Mesothelial cell of epicardium (in vitro differentiated cells): ENCODE measurements around the gene PDCL2. TPM values are rescaled to one million over a fixed set of nuclear protein-coding genes. Genes with fewer than 3 reads are reported as not detected.
"Not testable (repeated sequence)": the region's sequence is repeated elsewhere in the genome, so short reads cannot be mapped to it uniquely, and the experiment has no call there.

Experiments used
- DNase-seq, 2 experiments: peaks; one replicate each; pipeline ENCODE4 v3.0.0; 2021; ENCODE audit warnings: low spot score in 2 of 2; ENCODE audit not compliant: unreplicated experiment in 2 of 2
- H3K27ac Mint-ChIP-seq: 2 replicates; pipeline ENCODE4 v1.8.0; 2021; ENCODE audit warnings: mixed read lengths
- H3K27me3 Mint-ChIP-seq: 2 replicates; pipeline ENCODE4 v1.8.0; 2021; ENCODE audit warnings: low read depth, mixed read lengths
- H3K36me3 Mint-ChIP-seq: 2 replicates; pipeline ENCODE4 v1.8.0; 2021; ENCODE audit warnings: mixed read lengths
- H3K4me1 Mint-ChIP-seq: 2 replicates; pipeline ENCODE4 v1.8.0; 2021; ENCODE audit warnings: mixed read lengths
- H3K4me3 Mint-ChIP-seq: 2 replicates; pipeline ENCODE4 v1.8.0; 2021; ENCODE audit warnings: mild to moderate bottlenecking, moderate library complexity, mixed read lengths
- H3K9me3 Mint-ChIP-seq: 2 replicates; pipeline ENCODE4 v1.8.0; 2021; ENCODE audit warnings: mixed read lengths
- CTCF ChIP-seq: fragments of 200-600 bp; sonication (generic); IDR thresholded peaks from one replicate; pipeline ENCODE4 v1.5.0; 2021; ENCODE audit warnings: antibody characterized with exemption; ENCODE audit not compliant: unreplicated experiment
- total RNA-seq: library from RNA; stranded (reverse); gene quantifications from 3 replicates; pipeline ENCODE4 v1.2.1, GENCODE V29; 2021

Gene PDCL2
- total RNA-seq, 1 donor from 2014 or later, result not detected

DNA sequence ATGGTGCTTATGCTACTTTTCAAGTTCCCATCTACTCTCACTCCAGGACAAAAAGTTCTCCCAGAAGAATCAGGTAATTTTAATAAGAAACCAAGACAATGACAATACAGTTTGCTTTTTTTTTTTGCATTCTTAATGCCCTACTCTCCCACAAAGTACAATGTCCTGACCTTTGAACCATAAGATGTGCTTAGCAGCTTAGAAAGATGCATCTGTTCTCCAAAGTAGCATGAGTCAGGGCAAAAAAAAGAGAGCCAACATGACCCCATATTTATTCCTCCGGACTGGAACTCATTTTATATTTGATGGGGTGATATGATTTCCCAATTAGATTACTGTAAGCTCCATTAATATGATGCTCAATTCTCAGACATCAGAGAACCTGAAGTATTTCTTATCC is 16.5 kb upstream of the PDCL2 start:
- no peaks in the 10 kb centered on the region for H3K36me3 Mint-ChIP-seq
- H3K27ac Mint-ChIP-seq, result no peak overlapping the region
- no peaks in the 10 kb centered on the region for H3K27me3 Mint-ChIP-seq
- no peak for DNase-seq
- no peak for TF ChIP-seq CTCF
- H3K9me3 Mint-ChIP-seq, result no peaks in the 10 kb centered on the region
- H3K4me1 Mint-ChIP-seq, result no peaks in the 10 kb centered on the region
- H3K4me3 Mint-ChIP-seq, result no peak overlapping the region

GRCh38 chr4:55604996-55605395 is 13.0 kb upstream of the PDCL2 start:
- no peak for TF ChIP-seq CTCF
- H3K27me3 Mint-ChIP-seq, result no peaks in the 10 kb centered on the region
- H3K36me3 Mint-ChIP-seq, result no peaks in the 10 kb centered on the region
- no peak overlapping the region for H3K27ac Mint-ChIP-seq
- no peak for DNase-seq
- H3K9me3 Mint-ChIP-seq, result no peaks in the 10 kb centered on the region
- no peak overlapping the region for H3K4me3 Mint-ChIP-seq
- H3K4me1 Mint-ChIP-seq, result no peaks in the 10 kb centered on the region

DNA sequence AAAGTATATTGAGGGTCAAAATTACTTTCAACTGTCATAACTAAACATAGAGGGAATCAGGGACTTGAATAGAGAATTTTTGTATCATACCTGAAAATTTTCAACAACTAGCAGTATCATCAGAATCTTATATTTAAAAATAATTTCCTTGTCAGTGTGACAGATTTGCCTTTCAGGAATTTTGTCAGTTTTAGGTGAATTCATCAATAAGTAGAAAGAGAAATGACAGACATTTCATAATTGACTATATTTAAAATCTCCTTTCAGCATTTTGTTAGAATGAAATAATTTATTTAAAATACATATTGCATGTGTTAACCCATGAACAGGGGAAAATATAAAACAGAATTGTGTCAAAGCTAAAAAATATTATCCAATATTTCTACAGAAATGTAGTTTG is 8.6 kb upstream of the PDCL2 start:
- no peaks in the 10 kb centered on the region for H3K27me3 Mint-ChIP-seq
- TF ChIP-seq CTCF, result no peak
- DNase-seq, result no peak

GRCh38 chr4:55598641-55599040 is 6.6 kb upstream of the PDCL2 start:
- Mint-ChIP-seq H3K4me3 (no peak overlapping the region), H3K4me1 (no peaks in the 10 kb centered on the region), H3K27me3 (no peaks in the 10 kb centered on the region), H3K36me3 (no peaks in the 10 kb centered on the region), H3K9me3 (no peaks in the 10 kb centered on the region), H3K27ac (no peak overlapping the region)
- no peak for TF ChIP-seq CTCF
- DNase-seq, result no peak

More for the DNA sequence above, 8.6 kb upstream of the PDCL2 start:
- Mint-ChIP-seq H3K4me1 (no peaks in the 10 kb centered on the region), H3K4me3 (no peak overlapping the region), H3K36me3 (no peaks in the 10 kb centered on the region), H3K9me3 (no peaks in the 10 kb centered on the region), H3K27ac (no peak overlapping the region)

DNA sequence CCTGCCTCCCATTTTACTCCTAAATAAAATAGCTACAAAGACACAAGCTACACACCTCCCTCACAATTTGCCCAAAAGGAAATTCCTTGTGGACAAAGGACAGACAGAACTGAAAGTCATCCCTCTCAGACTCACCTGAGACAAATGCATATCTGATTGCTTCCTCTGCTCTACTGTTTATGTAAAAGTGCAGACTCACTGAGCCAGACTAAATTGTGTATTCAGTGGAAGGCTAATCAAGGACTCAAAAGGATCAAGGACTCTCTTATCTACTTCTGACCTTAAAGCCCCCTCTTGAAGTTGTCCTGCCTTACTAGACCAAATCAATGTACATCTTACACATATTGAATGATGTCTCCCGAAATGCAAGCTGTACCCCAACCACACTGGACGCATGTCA is 3.9 kb downstream of the PDCL2 start:
- no peak for TF ChIP-seq CTCF
- Mint-ChIP-seq H3K36me3 (peaks cover 2% of the 10 kb centered on the region), H3K9me3 (peaks cover 15% of the 10 kb centered on the region), H3K4me1 (no peaks in the 10 kb centered on the region), H3K27me3 (no peaks in the 10 kb centered on the region), H3K27ac (no peak overlapping the region), H3K4me3 (no peak overlapping the region)
- no peak for DNase-seq

- not testable (repeated sequence) for H3K4me1 Mint-ChIP-seq, H3K4me3 Mint-ChIP-seq, H3K27me3 Mint-ChIP-seq, DNase-seq, H3K27ac Mint-ChIP-seq, H3K36me3 Mint-ChIP-seq
- H3K9me3 Mint-ChIP-seq, result peaks cover 13% of the 10 kb centered on the region
These were observed 9.3 kb downstream of the PDCL2 start for GRCh38 chr4:55582773-55583172.
